GM12878 (cell line): ENCODE data around the gene TTC39C. TPM values are rescaled to one million over a fixed set of nuclear protein-coding genes. Genes with fewer than 3 reads are reported as not detected.

Experiments
- ATAC-seq: fragments of 200-7000 bp; cut with Tn5 transposase; 3 replicates; pipeline ENCODE4 v1.9.1; 2020; ENCODE audit warnings: mild to moderate bottlenecking, moderate library complexity
- BruUV-seq: library from RNA; stranded (reverse); fragments of 400-500 nt; replicated peaks from 2 replicates; lab custom pipeline; 2021; lab: Mats Ljungman, UMichigan
- CTCF ChIA-PET: fragments of 300-600 bp; sonication (Branson Sonifier 250); formaldehyde crosslinking; extraction: SDS; loops from one replicate; lab custom pipeline; 2021; ENCODE audit warnings: inconsistent platforms; lab: Yijun Ruan, JAX
- POLR2A ChIA-PET: fragments of 350-600 bp; formaldehyde crosslinking; extraction: SDS; loops from one replicate; lab custom pipeline; 2021; ENCODE audit warnings: inconsistent platforms; lab: Charles Lee
- RAD21 ChIA-PET: fragments of 300-600 bp; sonication (Branson Sonifier 250); formaldehyde crosslinking; loops from one replicate; lab custom pipeline; 2023; ENCODE audit warnings: antibody characterized with exemption; ENCODE audit not compliant: unreplicated experiment; lab: Charles Lee
- SMC1A ChIA-PET: fragments of 300-600 bp; sonication (Branson Sonifier 250); formaldehyde crosslinking; loops from one replicate; lab custom pipeline; 2023; ENCODE audit not compliant: unreplicated experiment, uncharacterized antibody; lab: Charles Lee
- DNase-seq: peaks from one replicate; pipeline ENCODE4 v3.0.0-alpha.2; 2011; ENCODE audit warnings: low read depth, low spot score
- FAIRE-seq: peaks from 3 replicates; lab custom pipeline; 2011; peaks lifted over from hg19 to GRCh38; lab: Jason Lieb, UNC
- H2AFZ ChIP-seq: 2 replicates; pipeline ENCODE4 v1.6.0; 2011; ENCODE audit warnings: low read depth, low read length, control low read depth; ENCODE audit not compliant: control insufficient read depth
- H3K27ac ChIP-seq: 2 replicates; pipeline ENCODE4 v1.5.1; 2011; ENCODE audit warnings: control low read depth; ENCODE audit not compliant: control insufficient read depth, insufficient read depth
- H3K27me3 ChIP-seq, 2 experiments: replicated peaks in 1 of 2; 2 replicates each; pipeline versions ENCODE4 v1.6.0 to v1.6.1; 2011; ENCODE audit warnings: low read length in 1 of 2; ENCODE audit not compliant: control insufficient read depth in 2 of 2, insufficient read depth in 2 of 2
- H3K36me3 ChIP-seq, 2 experiments: 2 replicates each; pipeline ENCODE4 v1.5.1; 2011; ENCODE audit warnings: low read length in 1 of 2; ENCODE audit not compliant: control insufficient read depth in 2 of 2, insufficient read depth in 2 of 2
- H3K4me1 ChIP-seq: 2 replicates; pipeline ENCODE4 v1.6.1; 2011; ENCODE audit warnings: mild to moderate bottlenecking, low read length, moderate library complexity, mixed read lengths; ENCODE audit not compliant: control insufficient read depth, insufficient read depth
- H3K4me2 ChIP-seq: 2 replicates; pipeline ENCODE4 v1.6.0; 2011; ENCODE audit warnings: control low read depth; ENCODE audit not compliant: control insufficient read depth, insufficient read depth
- H3K4me3 ChIP-seq: fragments of 200-600 bp; sonication (generic); 2 replicates; pipeline ENCODE4 v1.5.1; 2016
- H3K79me2 ChIP-seq: 2 replicates; pipeline ENCODE4 v1.6.0; 2011; ENCODE audit warnings: low read length; ENCODE audit not compliant: control insufficient read depth, insufficient read depth
- H3K9ac ChIP-seq: 2 replicates; pipeline ENCODE4 v1.8.0; 2011; ENCODE audit warnings: low read length, control low read depth, mixed read lengths; ENCODE audit not compliant: control insufficient read depth, insufficient read depth
- H3K9me3 ChIP-seq: replicated peaks from 3 replicates; pipeline ENCODE4 v1.5.1; 2011; ENCODE audit warnings: mild to moderate bottlenecking, low read length; ENCODE audit not compliant: control insufficient read depth, insufficient read depth
- H4K20me1 ChIP-seq: 2 replicates; pipeline ENCODE4 v1.6.0; 2011; ENCODE audit not compliant: control insufficient read depth, insufficient read depth
- CHD1 ChIP-seq: IDR thresholded peaks from 2 replicates; pipeline ENCODE4 v1.6.1; 2012; ENCODE audit warnings: low read depth, low read length, improper control_type of control experiment
- CREB1 ChIP-seq: IDR thresholded peaks from 2 replicates; pipeline ENCODE4 v1.6.1; 2012; ENCODE audit warnings: low read depth, mild to moderate bottlenecking, inconsistent platforms
- FOXK2 ChIP-seq: fragments of 450-650 bp; IDR thresholded peaks from 2 replicates; pipeline ENCODE4 v1.6.1; 2017; ENCODE audit warnings: mild to moderate bottlenecking, moderate library complexity
- IKZF2 ChIP-seq, 2 experiments: fragments of 450-650 bp; IDR thresholded peaks; 2 replicates each; pipeline ENCODE4 v1.6.1; 2017; ENCODE audit warnings: mild to moderate bottlenecking in 2 of 2, moderate library complexity in 2 of 2
- MTA3 ChIP-seq: IDR thresholded peaks from 2 replicates; pipeline ENCODE4 v1.6.1; 2012; ENCODE audit warnings: low read length, inconsistent platforms, borderline replicate concordance
- SMAD5 ChIP-seq: IDR thresholded peaks from 2 replicates; pipeline ENCODE4 v1.6.1; 2016; ENCODE audit warnings: antibody characterized with exemption, low read depth
- WGBS: methylation state at CpG from one replicate; pipeline ENCODE4 v1.1.6; 2016; ENCODE audit warnings: low lambda C conversion rate; ENCODE audit not compliant: insufficient replicate concordance, insufficient coverage; ENCODE audit errors: missing lambda C conversion rate; 5-methylcytosine and 5-hydroxymethylcytosine counted together
- in situ Hi-C: fragments of 300-500 bp; cut with MboI; formaldehyde crosslinking; loops from 9 replicates; pipeline ENCODE4 v1.14.3; 2018; ENCODE audit warnings: mixed read lengths
- intact Hi-C: fragments of 100-400 bp; cut with micrococcal nuclease; formaldehyde crosslinking; loops from one replicate; pipeline ENCODE4 v1.14.2; 2022; ENCODE audit not compliant: unreplicated experiment
- polyA plus RNA-seq, 11 experiments: library from polyadenylated mRNA; depleted of rRNA in 4 of 11; unstranded in 6 of 11; stranded (reverse) in 5 of 11; fragments of >200 nt; fragmentation: Nextera tagmentation in 4 of 11; fragmentation: Illumina TruSeq in 1 of 11; extraction: Ambion mirVana in 4 of 11; extraction: Trizol in 1 of 11; gene quantifications; 1 replicate in 1 of 11; 2 replicates in 10 of 11; pipeline versions ENCODE4 v1.2.1 to v1.2.3, GENCODE V29; 2011 to 2016; ENCODE audit warnings: inconsistent platforms in 2 of 11, missing spikeins in 2 of 11, low read depth in 1 of 11
- total RNA-seq, 4 experiments: library from RNA; depleted of rRNA in 3 of 4; stranded (reverse); fragments of >200 nt in 3 of 4; fragmentation: Illumina TruSeq in 1 of 4; extraction: Trizol in 1 of 4; gene quantifications; 2 replicates each; pipeline versions ENCODE4 v1.2.1 to v1.2.3, GENCODE V29; 2013 to 2021
- TF ChIP-seq, protein P1 (sequence below): IDR thresholded peaks from 2 replicates; pipeline ENCODE4 v1.6.1; 2011; ENCODE audit warnings: low read depth, mild to moderate bottlenecking, low read length, moderate library complexity, borderline replicate concordance; ENCODE audit errors: extremely low read depth

TTC39C gene
- total and polyA plus RNA-seq, 10 of the 15 experiments (the other 5 are each of a cell fraction or from before 2014, with no cell fraction given), result 21.1 to 91.0 (median 64.8) TPM

DNA sequence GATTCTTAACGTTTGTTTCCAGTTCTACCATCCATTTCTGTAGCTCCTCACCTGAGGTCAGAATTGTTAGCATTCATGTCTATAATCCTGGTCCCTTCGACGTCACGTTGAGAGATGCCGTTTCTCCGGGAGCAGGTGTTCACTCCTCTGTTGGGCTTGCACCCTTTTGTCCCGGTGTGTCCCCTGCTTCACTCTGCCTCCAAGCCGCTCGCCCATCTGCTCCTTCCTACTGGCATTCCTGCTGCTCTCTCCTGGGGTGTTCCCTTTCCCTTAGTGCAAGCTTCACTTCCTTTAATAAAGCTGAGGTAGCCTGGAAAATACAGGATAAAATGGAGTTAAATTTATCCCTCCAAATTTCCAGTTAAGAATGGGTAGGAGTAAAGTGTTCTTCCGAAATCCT is 62.4 kb downstream of the TTC39C start:
- no peak overlapping the region for H2AFZ ChIP-seq
- intact Hi-C loops (no loop called here), in situ Hi-C loops (no loop called here)
- DNase-seq (no peak), ATAC-seq (no peak)
- H3K27ac ChIP-seq, result no peak overlapping the region
- H3K4me3 ChIP-seq, result no peak overlapping the region
- no peaks in the 10 kb centered on the region; the same call in 1 of the 2 replicates for H3K4me1 ChIP-seq
- H3K4me2 ChIP-seq, result no peak overlapping the region
- no TSS peak for BruUV-seq
- CTCF ChIA-PET, result no interaction called here
- H4K20me1 ChIP-seq, result no peaks in the 10 kb centered on the region
- POLR2A ChIA-PET, result no interaction called here
- SMC1A ChIA-PET, result interaction anchor here (1.4 kb wide), 1 partner anchor 10 kb away, joined by 3 read pairs; no protein-coding TSS in a partner anchor
- WGBS, result 75% methylated on average over 10 of the region's 10 CpGs
- H3K9me3 ChIP-seq, result no peaks in the 10 kb centered on the region
- peaks cover 6 to 11% of the 10 kb centered on the region in 2 experiments; a peak in 3 of 4 replicates for H3K36me3 ChIP-seq
- no peak overlapping the region for H3K9ac ChIP-seq
- H3K27me3 ChIP-seq, result no peaks in the 10 kb centered on the region
- no peaks in the 10 kb centered on the region for H3K79me2 ChIP-seq
- no peak for TF ChIP-seq FOXK2
- TF ChIP-seq, all 136 proteins: peak for 0
- no peak for FAIRE-seq
- RAD21 ChIA-PET, result no interaction called here

DNA sequence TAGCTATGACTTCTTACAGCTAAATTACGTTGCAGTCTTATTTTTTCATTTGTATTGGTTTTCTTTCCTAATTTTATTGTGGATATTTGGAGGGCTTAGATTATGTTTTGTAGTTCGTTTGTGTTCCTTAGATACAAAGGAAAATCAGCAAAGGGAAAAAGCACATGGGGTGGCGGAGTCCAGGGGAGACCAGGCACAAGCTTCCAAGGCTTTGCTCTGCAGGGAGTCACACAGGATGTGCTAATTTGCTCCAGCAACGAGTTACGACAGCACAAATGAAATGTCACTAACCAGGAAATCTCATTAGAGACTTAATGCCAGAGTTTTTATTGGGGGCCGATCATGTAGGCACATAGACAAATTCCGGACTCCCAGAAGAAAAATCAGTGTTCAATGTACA is 63.8 kb downstream of the TTC39C start:
- intact Hi-C loops, result no loop called here

More for the DNA sequence above, 63.8 kb downstream of the TTC39C start:
- H3K27me3 ChIP-seq, result no peaks in the 10 kb centered on the region
- ATAC-seq (no peak), DNase-seq (no peak), FAIRE-seq (no peak)
- ChIA-PET RAD21 (no interaction called here), POLR2A (interaction anchor here (0.6 kb wide), 1 partner anchor 17 kb away, joined by 5 read pairs; no protein-coding TSS in a partner anchor), SMC1A (no interaction called here)
- H3K79me2 ChIP-seq, result no peaks in the 10 kb centered on the region
- H3K36me3 ChIP-seq, result peaks cover 4 to 15% of the 10 kb centered on the region in 2 experiments; a peak in 3 of 4 replicates
- WGBS, result 93% methylated on average over 7 of the region's 7 CpGs
- no peaks in the 10 kb centered on the region for H4K20me1 ChIP-seq
- H3K9me3 ChIP-seq, result no peaks in the 10 kb centered on the region
- in situ Hi-C loops, result no loop called here
- no peak overlapping the region for H3K4me3 ChIP-seq
- H3K27ac ChIP-seq, result no peak overlapping the region
- no peak for TF ChIP-seq SMAD5
- TF ChIP-seq, protein P1, sequence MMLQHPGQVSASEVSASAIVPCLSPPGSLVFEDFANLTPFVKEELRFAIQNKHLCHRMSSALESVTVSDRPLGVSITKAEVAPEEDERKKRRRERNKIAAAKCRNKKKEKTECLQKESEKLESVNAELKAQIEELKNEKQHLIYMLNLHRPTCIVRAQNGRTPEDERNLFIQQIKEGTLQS, result no peak
- no peak for TF ChIP-seq CREB1
- no peak for TF ChIP-seq MTA3
- TF ChIP-seq CHD1, result no peak
- TF ChIP-seq IKZF2 (IDR thresholded peaks at IDR 0.05), result no peak
- TF ChIP-seq, all 136 proteins: peak for 0
- no peaks in the 10 kb centered on the region; the same call in 1 of the 2 replicates for H3K4me1 ChIP-seq
- CTCF ChIA-PET, result no interaction called here
- BruUV-seq, result no TSS peak
- no peak overlapping the region for H3K9ac ChIP-seq
- no peak overlapping the region for H2AFZ ChIP-seq
- H3K4me2 ChIP-seq, result no peak overlapping the region
